SK-N-SH (cell line): ENCODE results near the gene SLC25A42. TPM values are rescaled to one million over a fixed set of nuclear protein-coding genes. Genes with fewer than 3 reads are reported as not detected.

Experiments
- CTCF ChIA-PET: fragments of 300-600, 350-600 bp; formaldehyde crosslinking; extraction: SDS; loops from one replicate; lab custom pipeline; 2021; lab: Yijun Ruan, JAX
- POLR2A ChIA-PET: fragments of 350-600 bp; sonication (Branson Sonifier 250); formaldehyde crosslinking; extraction: SDS; loops from one replicate; lab custom pipeline; 2020; ENCODE audit warnings: antibody characterized with exemption, inconsistent platforms; lab: Yijun Ruan, JAX
- DNase-seq: peaks from one replicate; pipeline ENCODE4 v3.0.0; 2012
- H2AFZ ChIP-seq: fragments of 200-600 bp; sonication (generic); 2 replicates; pipeline ENCODE4 v1.8.1; 2016; ENCODE audit warnings: antibody characterized with exemption, mild to moderate bottlenecking, low read depth
- H3F3A ChIP-seq: fragments of 200-600 bp; sonication (generic); replicated peaks from 2 replicates; pipeline ENCODE3; 2016; ENCODE audit warnings: antibody characterized with exemption, mild to moderate bottlenecking; ENCODE audit not compliant: insufficient read depth
- H3K27ac ChIP-seq, 2 experiments: fragments of 200-500 bp in 1 of 2; fragments of 200-600 bp in 1 of 2; sonication (Bioruptor generic) in 1 of 2; sonication (generic), shearing (Covaris generic) in 1 of 2; 2 replicates each; pipeline versions ENCODE4 v1.5.1 to v1.6.1; 2014 to 2016; ENCODE audit warnings: low read depth in 2 of 2, inconsistent platforms in 1 of 2, low read length in 1 of 2, mild to moderate bottlenecking in 1 of 2, mixed read lengths in 1 of 2
- H3K27me3 ChIP-seq: fragments of 200-600 bp; sonication (generic), shearing (Covaris generic); 2 replicates; pipeline ENCODE4 v1.6.1; 2016; ENCODE audit warnings: mixed run types; ENCODE audit not compliant: insufficient read depth
- H3K36me3 ChIP-seq, 2 experiments: fragments of 200-500 bp in 1 of 2; fragments of 200-600 bp in 1 of 2; sonication (Bioruptor generic) in 1 of 2; sonication (generic) in 1 of 2; replicated peaks in 1 of 2; 2 replicates each; pipeline versions ENCODE3 to v1.5.1; 2014 to 2016; ENCODE audit warnings: low read length in 1 of 2, mild to moderate bottlenecking in 1 of 2; ENCODE audit not compliant: insufficient read depth in 2 of 2, control insufficient read depth in 1 of 2
- H3K4me1 ChIP-seq, 2 experiments: fragments of 200-500 bp in 1 of 2; fragments of 200-600 bp in 1 of 2; sonication (Bioruptor generic) in 1 of 2; sonication (generic), shearing (Covaris generic) in 1 of 2; 2 replicates each; pipeline versions ENCODE4 v1.5.1 to v1.6.1; 2014 to 2016; ENCODE audit warnings: low read depth in 1 of 2, low read length in 1 of 2, mixed run types in 1 of 2; ENCODE audit not compliant: insufficient read depth in 2 of 2, control insufficient read depth in 1 of 2
- H3K4me2 ChIP-seq: fragments of 200-600 bp; sonication (generic), shearing (Covaris generic); 2 replicates; pipeline ENCODE4 v1.6.1; 2017; ENCODE audit warnings: mixed run types
- H3K4me3 ChIP-seq, 2 experiments: fragments of 200-500 bp in 1 of 2; fragments of 200-600 bp in 1 of 2; sonication (Bioruptor generic) in 1 of 2; sonication (generic), shearing (Covaris generic) in 1 of 2; 2 replicates each; pipeline versions ENCODE4 v1.5.1 to v1.8.1; 2014 to 2016; ENCODE audit warnings: low read depth in 2 of 2, inconsistent platforms in 1 of 2, low read length in 1 of 2, mild to moderate bottlenecking in 1 of 2, mixed read lengths in 1 of 2, moderate library complexity in 1 of 2
- H3K79me2 ChIP-seq: fragments of 200-600 bp; sonication (generic); 2 replicates; pipeline ENCODE4 v1.8.1; 2017; ENCODE audit warnings: mild to moderate bottlenecking; ENCODE audit not compliant: insufficient read depth
- H3K9ac ChIP-seq: fragments of 200-600 bp; sonication (generic); 2 replicates; pipeline ENCODE4 v1.6.1; 2017; ENCODE audit warnings: mixed run types
- H3K9me2 ChIP-seq: fragments of 200-600 bp; sonication (generic); 2 replicates; pipeline ENCODE4 v1.6.1; 2017; ENCODE audit warnings: mixed run types
- H3K9me3 ChIP-seq: fragments of 200-600 bp; sonication (generic); 2 replicates; pipeline ENCODE4 v1.6.1; 2017; ENCODE audit warnings: mixed run types, mild to moderate bottlenecking, moderate library complexity
- H4K20me1 ChIP-seq: fragments of 200-600 bp; sonication (generic); 2 replicates; pipeline ENCODE4 v1.6.1; 2017; ENCODE audit warnings: mild to moderate bottlenecking, mixed run types; ENCODE audit not compliant: insufficient read depth
- CHD2 ChIP-seq: fragments of 150-350 bp; IDR thresholded peaks from 2 replicates; pipeline ENCODE4 v1.6.1; 2018; ENCODE audit warnings: low read length; ENCODE audit not compliant: partially characterized antibody
- CTCF ChIP-seq: fragments of 200-600 bp; sonication (generic); IDR thresholded peaks from 2 replicates; pipeline ENCODE4 v1.6.1; 2017; ENCODE audit warnings: antibody characterized with exemption, mild to moderate bottlenecking, moderate library complexity
- ELF1 ChIP-seq: IDR thresholded peaks from 2 replicates; pipeline ENCODE4 v1.4.0; 2012
- EZH2phosphoT487 ChIP-seq: fragments of 200-600 bp; sonication (generic); IDR thresholded peaks from 2 replicates; pipeline ENCODE4 v1.6.1; 2017; ENCODE audit warnings: low read depth, mixed run types, mild to moderate bottlenecking, antibody characterized with exemption, moderate library complexity, borderline replicate concordance
- FOSL2 ChIP-seq: IDR thresholded peaks from 2 replicates; pipeline ENCODE4 v1.4.0; 2012; ENCODE audit warnings: low read depth, mild to moderate bottlenecking, moderate library complexity, borderline replicate concordance
- FOXM1 ChIP-seq: IDR thresholded peaks from 2 replicates; pipeline ENCODE4 v1.4.0; 2012; ENCODE audit warnings: low read depth, mild to moderate bottlenecking
- IRF3 ChIP-seq: fragments of 150-350 bp; IDR thresholded peaks from 2 replicates; pipeline ENCODE4 v1.6.1; 2016; ENCODE audit warnings: mild to moderate bottlenecking, low read depth, low read length
- JUND ChIP-seq: IDR thresholded peaks from 2 replicates; pipeline ENCODE4 v1.4.0; 2012
- MEF2A ChIP-seq: IDR thresholded peaks from 2 replicates; pipeline ENCODE4 v1.4.0; 2012; ENCODE audit warnings: low read depth, borderline replicate concordance
- NFIC ChIP-seq: IDR thresholded peaks from 2 replicates; pipeline ENCODE4 v1.4.0; 2012; ENCODE audit warnings: borderline replicate concordance
- NRF1 ChIP-seq: IDR thresholded peaks from 2 replicates; pipeline ENCODE4 v1.6.1; 2012; ENCODE audit warnings: low read depth, mild to moderate bottlenecking, low read length
- REST ChIP-seq: IDR thresholded peaks from 2 replicates; pipeline ENCODE4 v1.6.1; 2012; ENCODE audit warnings: mild to moderate bottlenecking, low read depth, low read length, moderate library complexity
- RXRA ChIP-seq: IDR thresholded peaks from 2 replicates; pipeline ENCODE4 v1.4.0; 2012; ENCODE audit warnings: low read depth, mild to moderate bottlenecking, borderline replicate concordance
- TCF12 ChIP-seq: IDR thresholded peaks from 2 replicates; pipeline ENCODE4 v1.4.0; 2012
- USF1 ChIP-seq: IDR thresholded peaks from 2 replicates; pipeline ENCODE4 v1.4.0; 2012; ENCODE audit warnings: low read depth, borderline replicate concordance
- USF2 ChIP-seq: fragments of 150-350 bp; IDR thresholded peaks from 2 replicates; pipeline ENCODE4 v1.6.1; 2017; ENCODE audit warnings: antibody characterized with exemption, low read length, low read depth, borderline replicate concordance
- WGBS: methylation state at CpG from one replicate; pipeline ENCODE4 v1.1.6; 2017; ENCODE audit warnings: low lambda C conversion rate; 5-methylcytosine and 5-hydroxymethylcytosine counted together
- polyA plus RNA-seq, 3 experiments: library from polyadenylated mRNA; depleted of rRNA; stranded (reverse); fragments of >200 nt; gene quantifications; 2 replicates each; pipeline ENCODE4 v1.2.3, GENCODE V29; 2012

SLC25A42 gene
- polyA plus RNA-seq, 1 of the 3 experiments (the other 2 are of a cell fraction) = 6.1 TPM

- Histone ChIP-seq H3F3A (no peaks in the 10 kb centered on the region), H3K9me2 (no peaks in the 10 kb centered on the region), H2AFZ (no peak overlapping the region), H3K4me2 (no peak overlapping the region), H3K4me1 (no peaks in the 10 kb centered on the region), H3K27me3 (no peaks in the 10 kb centered on the region), H3K4me3 (no peak overlapping the region), H3K27ac (no peak overlapping the region), H3K9ac (no peak overlapping the region), H4K20me1 (no peaks in the 10 kb centered on the region), H3K79me2 (no peaks in the 10 kb centered on the region), H3K9me3 (no peaks in the 10 kb centered on the region), H3K36me3 (peaks cover 0 to 38% of the 10 kb centered on the region in 2 experiments)
- ChIA-PET POLR2A (no interaction called here), CTCF (interaction anchor here (0.8 to 5.6 kb wide), 12 partner anchors 8 to 120 kb away, joined by 3 to 34 read pairs (median 4); no protein-coding TSS in a partner anchor)
- DNase-seq = no peak
- WGBS = 92% methylated on average over 14 of the region's 15 CpGs
- TF ChIP-seq NFIC (no peak), MEF2A (no peak), IRF3 (no peak), TCF12 (no peak), CHD2 (no peak), FOXM1 (no peak), CTCF (no peak), JUND (no peak), NRF1 (no peak), USF1 (no peak), USF2 (no peak)
Observed at GRCh38 chr19:19054315-19054938, 9.4 kb upstream of the SLC25A42 start.

GRCh38 chr19:19054939-19055440, 8.8 kb upstream of the SLC25A42 start:
- no peak overlapping the region for H3K27ac ChIP-seq
- no peaks in the 10 kb centered on the region for H3F3A ChIP-seq
- no peak overlapping the region for H3K9ac ChIP-seq
- no peaks in the 10 kb centered on the region for H3K4me1 ChIP-seq
- TF ChIP-seq EZH2phosphoT487 (no peak), ELF1 (no peak), USF1 (no peak), REST (no peak), NRF1 (no peak), RXRA (no peak), FOSL2 (no peak)
- no peaks in the 10 kb centered on the region for H3K79me2 ChIP-seq
- no peaks in the 10 kb centered on the region for H3K9me2 ChIP-seq
- 95% methylated on average over 12 of the region's 19 CpGs for WGBS
- H3K9me3 ChIP-seq = no peaks in the 10 kb centered on the region
- H3K4me2 ChIP-seq = no peak overlapping the region
- no peak overlapping the region for H2AFZ ChIP-seq
- no peaks in the 10 kb centered on the region for H3K27me3 ChIP-seq
- H3K4me3 ChIP-seq = no peak overlapping the region
- peaks cover 0 to 38% of the 10 kb centered on the region in 2 experiments for H3K36me3 ChIP-seq
- CTCF ChIA-PET = interaction anchor here (1.0 to 5.6 kb wide), 7 partner anchors 14 to 120 kb away, joined by 3 to 34 read pairs (median 4); no protein-coding TSS in a partner anchor
- no peaks in the 10 kb centered on the region for H4K20me1 ChIP-seq
- DNase-seq = no peak
- POLR2A ChIA-PET = no interaction called here
